Measurements from ENCODE around the gene GLT1D1. TPM values are rescaled to one million over a fixed set of nuclear protein-coding genes. Genes with fewer than 3 reads are reported as not detected.

The GLT1D1 gene
- polyA plus RNA-seq, 1 donor, result 0.91 TPM

DNA sequence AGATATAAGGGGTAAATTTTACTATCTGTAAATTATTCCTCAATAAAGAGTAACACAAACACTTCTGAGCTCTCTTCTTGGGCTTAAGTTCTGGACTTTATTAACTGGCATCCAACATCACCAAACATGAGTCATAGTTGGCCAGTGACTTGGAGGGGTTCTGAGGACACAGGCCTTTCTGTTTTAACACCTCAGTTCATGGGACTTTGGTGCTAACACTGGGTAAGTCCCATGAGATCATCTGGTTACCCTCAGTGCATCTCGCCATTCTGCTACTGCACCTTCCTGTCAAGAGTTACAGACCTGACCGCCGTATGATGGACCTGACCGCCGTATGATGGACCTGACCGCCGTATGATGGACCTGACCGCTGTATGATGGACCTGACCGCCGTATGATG, 39.4 kb upstream of the GLT1D1 start:
- no peak overlapping the region for H3K27ac ChIP-seq (ENCODE audit: low read length)
- no peaks in the 10 kb centered on the region for H3K27me3 ChIP-seq (ENCODE audit: control insufficient read depth, insufficient read depth, low read length)
- no peaks in the 10 kb centered on the region for H3K4me1 ChIP-seq (ENCODE audit: control insufficient read depth, insufficient read depth, low read length)
- H3K9me3 ChIP-seq (ENCODE audit: control insufficient read depth, low read depth, low read length), result no peaks in the 10 kb centered on the region
- peaks cover 21% of the 10 kb centered on the region for H3K36me3 ChIP-seq (ENCODE audit: control insufficient read depth, insufficient read depth, low read length)
- WGBS (ENCODE audit: insufficient coverage, low lambda C conversion rate), result no CpG with 5 or more reads among the region's 10 CpGs
- no peak overlapping the region for H3K4me3 ChIP-seq (ENCODE audit: low read length)
- DNase-seq, result no peak

GRCh38 chr12:128814411-128815261, 38.6 kb upstream of the GLT1D1 start:
- 100% methylated on average over 2 of the region's 25 CpGs for WGBS (ENCODE audit: insufficient coverage, low lambda C conversion rate)
- no peak overlapping the region for H3K27ac ChIP-seq (ENCODE audit: low read length)
- no peaks in the 10 kb centered on the region for H3K9me3 ChIP-seq (ENCODE audit: control insufficient read depth, low read depth, low read length)
- no peak overlapping the region for H3K4me3 ChIP-seq (ENCODE audit: low read length)
- no peak for DNase-seq
- H3K4me1 ChIP-seq (ENCODE audit: control insufficient read depth, insufficient read depth, low read length), result no peaks in the 10 kb centered on the region
- H3K27me3 ChIP-seq (ENCODE audit: control insufficient read depth, insufficient read depth, low read length), result no peaks in the 10 kb centered on the region
- H3K36me3 ChIP-seq (ENCODE audit: control insufficient read depth, insufficient read depth, low read length), result peaks cover 21% of the 10 kb centered on the region

DNA sequence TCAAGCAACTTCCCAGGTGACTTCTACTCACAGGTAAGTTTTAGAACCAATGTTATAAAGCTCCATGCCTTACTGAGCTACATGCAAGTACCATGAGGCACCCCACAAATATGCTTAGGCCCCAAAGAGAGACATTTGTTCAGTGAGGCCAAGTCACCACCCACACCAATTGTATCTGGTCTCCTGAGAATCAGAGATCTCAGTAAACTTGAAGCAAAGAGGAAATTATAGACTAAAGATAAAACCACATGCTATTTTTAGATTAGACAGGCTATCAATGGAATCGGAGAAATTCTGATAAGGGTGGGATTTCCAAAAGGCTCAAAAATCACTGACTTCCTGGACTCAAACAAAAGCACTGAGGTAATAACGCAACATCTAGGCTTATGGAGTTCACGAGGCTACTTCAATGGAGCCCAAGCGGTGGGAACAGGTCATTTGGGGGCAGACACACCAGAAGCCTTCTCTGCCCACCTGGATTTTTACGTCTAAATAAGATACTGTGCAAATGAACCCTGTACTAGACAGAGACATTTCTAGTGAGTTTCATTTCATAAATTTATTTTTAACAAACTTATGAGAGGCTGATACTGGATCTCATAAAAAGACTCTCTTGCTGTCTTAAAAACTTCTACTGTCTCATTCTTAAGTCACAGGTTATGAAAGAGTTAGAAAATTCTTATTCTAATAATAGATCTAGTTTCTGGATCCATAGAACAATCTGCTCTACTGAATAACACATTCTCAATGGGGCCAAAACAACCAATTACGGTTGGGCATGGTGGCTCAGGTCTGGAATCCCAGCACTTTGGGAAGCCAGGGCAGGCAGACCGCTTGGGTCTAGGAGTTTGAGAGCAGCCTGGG, 37.3 kb upstream of the GLT1D1 start:
- Histone ChIP-seq H3K27me3 (ENCODE audit: control insufficient read depth, insufficient read depth, low read length) (no peaks in the 10 kb centered on the region), H3K4me3 (ENCODE audit: low read length) (no peak overlapping the region), H3K27ac (ENCODE audit: low read length) (no peak overlapping the region), H3K36me3 (ENCODE audit: control insufficient read depth, insufficient read depth, low read length) (peaks cover 25% of the 10 kb centered on the region), H3K4me1 (ENCODE audit: control insufficient read depth, insufficient read depth, low read length) (no peaks in the 10 kb centered on the region), H3K9me3 (ENCODE audit: control insufficient read depth, low read depth, low read length) (no peaks in the 10 kb centered on the region)
- WGBS (ENCODE audit: insufficient coverage, low lambda C conversion rate), result 83% methylated on average over 2 of the region's 7 CpGs
- no peak for DNase-seq

GRCh38 chr12:128816643-128816920, 36.7 kb upstream of the GLT1D1 start:
- Histone ChIP-seq H3K4me3 (ENCODE audit: low read length) (no peak overlapping the region), H3K27me3 (ENCODE audit: control insufficient read depth, insufficient read depth, low read length) (no peaks in the 10 kb centered on the region), H3K9me3 (ENCODE audit: control insufficient read depth, low read depth, low read length) (no peaks in the 10 kb centered on the region), H3K4me1 (ENCODE audit: control insufficient read depth, insufficient read depth, low read length) (no peaks in the 10 kb centered on the region), H3K36me3 (ENCODE audit: control insufficient read depth, insufficient read depth, low read length) (peaks cover 28% of the 10 kb centered on the region), H3K27ac (ENCODE audit: low read length) (no peak overlapping the region)
- WGBS (ENCODE audit: insufficient coverage, low lambda C conversion rate), result 100% methylated on average over 1 of the region's 4 CpGs
- no peak for DNase-seq

DNA sequence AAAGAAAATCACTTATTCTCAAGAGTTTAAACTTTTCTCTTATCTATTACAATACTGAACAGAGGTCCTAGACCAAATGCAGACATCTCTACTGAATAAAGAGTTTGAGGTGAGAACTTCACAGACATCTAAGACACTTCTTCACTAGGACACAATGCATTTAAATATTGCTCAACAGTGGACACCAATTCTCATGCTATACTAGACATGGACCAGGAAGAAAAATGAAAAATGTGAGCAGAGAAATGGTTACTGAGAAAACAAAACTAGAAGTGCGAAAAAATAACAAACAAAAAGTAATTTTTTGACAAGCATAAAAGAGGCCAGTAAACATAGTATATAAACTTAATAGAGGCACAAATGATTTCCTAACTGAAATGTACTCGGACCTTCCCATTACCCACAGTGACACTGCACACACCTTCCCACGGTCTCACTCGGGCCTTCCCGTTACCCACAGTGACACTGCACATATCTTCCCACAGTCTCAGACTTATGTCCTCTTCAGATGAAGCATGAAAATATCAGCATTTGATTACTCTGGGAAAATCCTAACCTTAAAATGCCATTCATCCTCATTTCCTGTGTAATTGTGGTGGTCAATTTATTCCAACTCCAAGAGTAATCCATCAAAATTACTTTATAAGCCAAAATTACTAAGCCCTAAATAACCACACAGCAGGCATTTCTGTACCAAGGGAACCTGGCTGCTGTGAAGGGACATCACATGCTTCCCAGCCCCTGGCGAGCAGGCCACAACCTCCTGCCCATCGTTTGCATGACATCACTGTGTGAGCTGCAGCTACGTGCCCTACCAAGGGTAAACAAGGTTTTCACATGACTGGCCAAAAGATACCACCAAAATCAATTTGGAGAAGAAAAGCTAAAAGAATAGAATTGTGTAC, 35.9 kb upstream of the GLT1D1 start:
- Histone ChIP-seq H3K27me3 (ENCODE audit: control insufficient read depth, insufficient read depth, low read length) (no peaks in the 10 kb centered on the region), H3K9me3 (ENCODE audit: control insufficient read depth, low read depth, low read length) (no peaks in the 10 kb centered on the region), H3K27ac (ENCODE audit: low read length) (no peak overlapping the region), H3K4me3 (ENCODE audit: low read length) (no peak overlapping the region), H3K4me1 (ENCODE audit: control insufficient read depth, insufficient read depth, low read length) (no peaks in the 10 kb centered on the region), H3K36me3 (ENCODE audit: control insufficient read depth, insufficient read depth, low read length) (peaks cover 26% of the 10 kb centered on the region)
- WGBS (ENCODE audit: insufficient coverage, low lambda C conversion rate), result 100% methylated on average over 2 of the region's 8 CpGs
- DNase-seq, result no peak

DNA sequence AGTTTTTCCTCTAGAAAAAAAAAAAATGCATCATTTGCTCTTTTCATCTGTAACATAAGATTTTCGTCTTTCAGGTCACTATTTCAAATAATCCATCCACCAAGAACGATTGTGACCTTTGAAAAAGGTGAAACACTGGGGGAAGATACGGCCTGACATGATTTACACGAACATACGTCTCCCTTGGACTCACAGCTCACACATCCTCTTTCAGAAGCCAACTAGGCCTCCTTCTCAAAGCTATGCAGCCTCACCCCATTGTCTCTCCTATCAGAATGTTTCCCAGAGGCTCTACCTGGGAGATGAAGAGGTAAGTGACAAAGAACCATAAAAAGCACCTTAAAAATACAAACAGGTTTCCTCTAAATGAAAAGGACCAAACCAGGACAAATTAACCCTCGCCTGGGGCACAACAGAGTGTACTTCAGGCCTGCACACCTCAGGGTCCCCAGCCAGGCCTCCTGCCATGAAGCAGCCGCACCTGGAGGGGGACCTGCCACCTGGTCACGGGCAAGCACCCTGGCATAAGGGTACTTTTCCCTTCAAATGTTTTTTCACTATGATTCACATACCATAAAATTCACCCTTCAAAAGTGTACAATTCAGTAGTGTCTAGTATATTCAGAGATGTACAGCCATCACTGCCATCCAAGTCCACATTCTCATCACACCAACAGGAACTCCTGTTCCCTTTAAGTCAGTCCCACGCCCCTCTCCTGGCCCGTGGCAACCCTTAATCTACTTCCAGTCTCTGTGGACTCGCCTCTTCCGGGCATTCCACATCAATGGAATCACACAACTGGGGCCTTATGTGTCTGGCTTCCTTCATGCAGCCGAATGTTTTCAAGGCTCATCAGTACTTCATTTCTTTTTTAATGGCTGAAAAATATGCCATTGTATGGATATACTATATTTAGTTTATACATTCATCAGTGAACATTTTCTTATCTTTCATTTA, 34.9 kb upstream of the GLT1D1 start:
- Histone ChIP-seq H3K27ac (ENCODE audit: low read length) (no peak overlapping the region), H3K9me3 (ENCODE audit: control insufficient read depth, low read depth, low read length) (no peaks in the 10 kb centered on the region), H3K36me3 (ENCODE audit: control insufficient read depth, insufficient read depth, low read length) (peaks cover 21% of the 10 kb centered on the region), H3K4me3 (ENCODE audit: low read length) (no peak overlapping the region), H3K4me1 (ENCODE audit: control insufficient read depth, insufficient read depth, low read length) (peaks cover 5% of the 10 kb centered on the region), H3K27me3 (ENCODE audit: control insufficient read depth, insufficient read depth, low read length) (no peaks in the 10 kb centered on the region)
- DNase-seq, result no peak
- whole genome bisulfite sequencing (ENCODE audit: insufficient coverage, low lambda C conversion rate), result 61% methylated on average over 6 of the region's 13 CpGs

- no peaks in the 10 kb centered on the region for H3K27me3 ChIP-seq (ENCODE audit: control insufficient read depth, insufficient read depth, low read length)
- no CpG with 5 or more reads among the region's 16 CpGs for WGBS (ENCODE audit: insufficient coverage, low lambda C conversion rate)
- H3K4me3 ChIP-seq (ENCODE audit: low read length), result no peak overlapping the region
- peaks cover 6% of the 10 kb centered on the region for H3K4me1 ChIP-seq (ENCODE audit: control insufficient read depth, insufficient read depth, low read length)
- no peak overlapping the region for H3K27ac ChIP-seq (ENCODE audit: low read length)
- H3K36me3 ChIP-seq (ENCODE audit: control insufficient read depth, insufficient read depth, low read length), result peaks cover 10% of the 10 kb centered on the region
- no peaks in the 10 kb centered on the region for H3K9me3 ChIP-seq (ENCODE audit: control insufficient read depth, low read depth, low read length)
- DNase-seq, result no peak
Measured at GRCh38 chr12:128819293-128820144, 33.8 kb upstream of the GLT1D1 start.

DNA sequence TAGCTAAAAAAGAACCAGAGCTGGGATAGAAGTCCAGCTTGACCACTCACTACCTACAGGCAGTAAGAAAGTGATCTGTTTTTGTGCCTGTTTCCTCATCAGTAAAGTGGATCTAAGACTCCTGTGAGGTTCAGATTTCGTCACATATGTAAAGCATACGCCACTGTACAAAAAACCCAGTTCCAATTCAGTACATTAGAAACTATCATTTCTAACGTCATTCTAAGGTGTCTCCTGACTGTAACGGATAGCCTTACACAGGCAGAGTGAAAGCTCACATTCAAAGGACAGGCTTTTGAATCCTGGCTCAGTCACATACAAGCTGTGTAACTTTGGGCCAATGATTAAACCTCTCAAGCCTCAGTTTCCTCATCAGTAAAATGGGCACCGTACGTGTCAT, 33.0 kb upstream of the GLT1D1 start:
- no peaks in the 10 kb centered on the region for H3K27me3 ChIP-seq (ENCODE audit: control insufficient read depth, insufficient read depth, low read length)
- peaks cover 8% of the 10 kb centered on the region for H3K36me3 ChIP-seq (ENCODE audit: control insufficient read depth, insufficient read depth, low read length)
- WGBS (ENCODE audit: insufficient coverage, low lambda C conversion rate), result no CpG with 5 or more reads among the region's 6 CpGs
- H3K9me3 ChIP-seq (ENCODE audit: control insufficient read depth, low read depth, low read length), result no peaks in the 10 kb centered on the region
- no peak for DNase-seq
- no peak overlapping the region for H3K4me3 ChIP-seq (ENCODE audit: low read length)
- peaks cover 9% of the 10 kb centered on the region for H3K4me1 ChIP-seq (ENCODE audit: control insufficient read depth, insufficient read depth, low read length)
- H3K27ac ChIP-seq (ENCODE audit: low read length), result no peak overlapping the region

Data from large intestine (tissue), 3 donors.